GM12864 (cell line): ENCODE results near the gene MXI1.
A peak's percentile ranks its signal among the peaks of the same experiment; 100 is the strongest.

ENCODE experiments used
- DNase-seq: peaks from one replicate; pipeline ENCODE4 v3.0.0-alpha.2; 2011; ENCODE audit warnings: low read depth
- H3K4me3 ChIP-seq: 2 replicates; pipeline ENCODE4 v1.5.1; 2011; ENCODE audit warnings: mild to moderate bottlenecking, low read depth, low read length, control low read depth
- TF ChIP-seq, protein P1 (sequence below): IDR thresholded peaks from 2 replicates; pipeline ENCODE4 v1.5.1; 2011; ENCODE audit warnings: low read depth, mild to moderate bottlenecking, moderate library complexity, low read length, control low read depth, inconsistent platforms; ENCODE audit errors: missing control alignments

MXI1 gene

DNA sequence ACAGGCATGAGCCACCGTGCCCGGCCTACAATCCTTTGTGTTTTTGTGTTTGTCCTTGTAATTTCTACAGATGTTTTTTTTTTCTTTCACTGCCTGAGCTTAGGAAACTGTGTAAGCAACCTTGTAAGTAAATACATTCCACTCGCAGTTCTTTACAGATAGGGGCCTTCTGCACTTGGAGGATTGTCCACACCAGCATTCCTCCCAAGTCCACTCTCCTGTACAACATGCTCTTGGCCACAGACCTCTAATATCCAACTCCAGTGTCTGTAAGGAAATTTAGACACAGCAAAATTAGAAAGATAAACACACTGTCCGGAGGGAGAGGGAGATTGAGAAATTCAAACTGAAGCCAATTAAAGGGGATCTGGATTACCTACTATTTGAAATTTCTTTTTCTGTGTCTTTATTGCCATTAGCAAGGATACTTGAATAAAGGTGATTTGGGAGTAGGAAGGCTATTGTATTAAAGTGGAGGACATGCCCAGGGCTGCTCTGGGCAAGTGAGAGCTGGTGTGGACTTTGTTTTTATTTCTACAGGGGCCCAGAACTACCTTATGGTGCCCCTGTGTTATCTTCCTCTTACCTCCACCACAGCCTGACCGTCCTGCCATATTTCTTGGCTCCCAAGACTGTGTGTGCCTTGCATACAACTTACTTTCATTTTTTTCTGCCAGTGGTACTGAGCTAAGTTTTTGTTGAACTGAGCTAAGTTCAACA is 9.7 kb downstream of the MXI1 start:
- H3K4me3 ChIP-seq: no peak overlapping the region
- TF ChIP-seq, protein P1, sequence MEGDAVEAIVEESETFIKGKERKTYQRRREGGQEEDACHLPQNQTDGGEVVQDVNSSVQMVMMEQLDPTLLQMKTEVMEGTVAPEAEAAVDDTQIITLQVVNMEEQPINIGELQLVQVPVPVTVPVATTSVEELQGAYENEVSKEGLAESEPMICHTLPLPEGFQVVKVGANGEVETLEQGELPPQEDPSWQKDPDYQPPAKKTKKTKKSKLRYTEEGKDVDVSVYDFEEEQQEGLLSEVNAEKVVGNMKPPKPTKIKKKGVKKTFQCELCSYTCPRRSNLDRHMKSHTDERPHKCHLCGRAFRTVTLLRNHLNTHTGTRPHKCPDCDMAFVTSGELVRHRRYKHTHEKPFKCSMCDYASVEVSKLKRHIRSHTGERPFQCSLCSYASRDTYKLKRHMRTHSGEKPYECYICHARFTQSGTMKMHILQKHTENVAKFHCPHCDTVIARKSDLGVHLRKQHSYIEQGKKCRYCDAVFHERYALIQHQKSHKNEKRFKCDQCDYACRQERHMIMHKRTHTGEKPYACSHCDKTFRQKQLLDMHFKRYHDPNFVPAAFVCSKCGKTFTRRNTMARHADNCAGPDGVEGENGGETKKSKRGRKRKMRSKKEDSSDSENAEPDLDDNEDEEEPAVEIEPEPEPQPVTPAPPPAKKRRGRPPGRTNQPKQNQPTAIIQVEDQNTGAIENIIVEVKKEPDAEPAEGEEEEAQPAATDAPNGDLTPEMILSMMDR: no peak
- DNase-seq: no peak

DNA sequence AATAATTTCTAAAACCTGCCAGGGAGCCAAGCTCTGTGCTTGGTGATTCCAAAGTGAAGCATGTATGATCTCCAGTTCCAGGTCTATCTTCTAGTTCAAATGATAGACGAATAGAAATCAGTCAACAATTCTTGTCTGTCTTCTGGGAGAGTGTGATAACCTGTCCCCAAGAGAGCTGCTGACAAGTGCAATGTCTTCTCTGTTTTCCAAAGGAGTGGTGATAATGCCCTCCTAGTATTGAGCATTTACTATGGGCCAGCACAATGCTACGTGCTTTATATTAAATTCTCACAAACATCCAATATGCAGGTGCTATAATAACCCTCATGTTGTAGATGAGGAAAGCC is 10.2 kb downstream of the MXI1 start:
- DNase-seq: no peak
- no peak overlapping the region for H3K4me3 ChIP-seq
- TF ChIP-seq, protein P1: no peak

DNA sequence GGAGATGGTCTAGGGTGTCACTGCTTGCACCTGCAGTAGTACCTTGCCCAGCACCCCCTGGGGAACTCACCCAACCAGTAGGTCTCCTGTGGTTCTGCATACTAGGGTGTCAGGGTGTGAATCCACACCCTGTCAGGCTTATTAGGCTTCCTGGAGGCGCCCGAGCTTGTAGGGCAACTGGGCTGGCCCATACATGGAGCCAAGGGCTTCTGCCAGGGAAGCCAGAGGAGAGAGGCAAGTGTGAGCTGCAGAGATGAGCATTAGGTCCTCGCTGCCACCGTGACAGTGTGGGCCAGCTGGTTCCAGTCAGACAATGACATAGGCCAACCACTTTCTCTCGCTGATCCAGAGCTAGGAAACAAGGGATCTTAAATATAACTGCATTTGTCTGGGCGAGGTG is 11.2 kb downstream of the MXI1 start:
- TF ChIP-seq, protein P1: no peak
- no peak for DNase-seq
- no peak overlapping the region for H3K4me3 ChIP-seq

DNA sequence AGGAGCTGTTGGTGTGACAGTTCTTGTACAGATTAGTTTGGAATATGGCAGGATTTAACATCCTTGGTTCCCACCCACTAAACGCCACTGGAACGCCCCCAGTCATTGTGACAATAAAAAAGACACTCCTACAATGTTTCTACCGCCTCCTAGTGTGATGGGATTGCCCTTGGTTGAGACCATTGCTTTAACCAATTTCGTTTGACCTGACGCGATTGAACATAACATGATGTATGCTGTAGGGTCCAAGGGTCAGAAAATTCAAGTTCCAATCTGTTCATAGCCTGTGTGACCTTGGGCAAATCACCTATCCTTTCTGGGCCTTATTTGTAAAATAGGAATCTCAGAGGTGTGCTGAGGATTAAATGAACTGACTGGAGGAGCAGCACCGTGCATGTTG is 12.5 kb downstream of the MXI1 start:
- TF ChIP-seq, protein P1: no peak
- no peak for DNase-seq
- no peak overlapping the region for H3K4me3 ChIP-seq

DNA sequence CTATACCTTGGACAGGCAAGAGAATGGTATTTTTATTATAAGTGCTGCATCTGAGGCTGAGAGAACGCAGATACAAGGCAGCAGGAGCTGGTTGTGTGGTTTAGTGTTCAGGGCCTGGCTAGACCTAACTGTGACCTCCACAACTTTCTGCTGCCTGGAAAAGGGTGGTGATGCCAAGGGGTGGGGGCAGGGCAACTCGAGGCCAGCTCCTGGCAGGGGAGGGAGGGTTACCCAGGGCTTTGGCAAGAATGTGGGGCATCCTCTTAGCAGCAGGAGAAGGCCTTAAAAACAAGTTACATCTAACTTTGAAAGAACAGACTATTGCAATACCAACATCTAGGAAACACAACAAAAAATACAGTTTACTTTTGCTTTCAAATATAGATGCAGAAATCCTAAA is 13.0 kb downstream of the MXI1 start:
- no peak overlapping the region for H3K4me3 ChIP-seq
- TF ChIP-seq, protein P1: no peak
- DNase-seq: no peak

DNA sequence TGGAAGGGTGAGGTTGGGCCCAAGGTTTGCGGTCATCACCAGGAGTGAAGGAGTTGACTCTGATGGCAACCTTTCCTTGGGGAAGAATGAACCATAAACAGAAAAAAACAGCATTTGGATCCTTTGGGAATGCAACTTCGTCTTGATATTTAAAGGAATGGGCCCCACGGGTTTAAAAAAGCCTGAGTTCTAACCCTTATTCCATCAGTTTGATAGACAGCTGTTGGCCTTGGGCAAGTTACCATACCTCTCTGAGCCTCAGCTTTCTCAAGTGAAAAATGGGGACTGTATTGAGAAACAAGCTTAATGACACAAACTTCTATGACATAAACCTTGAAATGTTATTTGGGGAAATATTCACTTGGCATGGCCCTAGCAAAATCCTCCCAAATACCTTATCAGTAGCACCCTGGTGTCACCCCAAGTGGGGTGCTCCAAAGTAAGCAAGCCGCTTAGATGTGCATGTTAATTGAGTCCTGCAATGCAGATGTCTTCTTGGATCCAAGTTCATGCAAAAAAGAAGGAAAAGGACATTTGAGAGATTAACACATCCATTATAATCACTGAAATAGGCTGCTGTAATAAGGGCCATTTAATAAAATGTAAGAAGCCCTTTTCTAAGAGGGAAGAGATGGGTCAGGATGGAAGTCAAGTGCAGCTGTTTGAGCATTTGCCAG is 13.8 kb downstream of the MXI1 start:
- TF ChIP-seq, protein P1: no peak
- no peak for DNase-seq
- peak overlapping the region; percentile 5; the same call in 1 of the 2 replicates for H3K4me3 ChIP-seq
